Kidney tubule cell (primary cell): Measurements from ENCODE around the gene SFXN4.
"Not testable (repeated sequence)": the region's sequence is repeated elsewhere in the genome, so short reads cannot be mapped to it uniquely, and the experiment has no call there.

Experiments
- DNase-seq: peaks from one replicate; pipeline ENCODE4 v3.0.0-alpha.2; 2018; ENCODE audit warnings: low spot score

Gene SFXN4

DNA sequence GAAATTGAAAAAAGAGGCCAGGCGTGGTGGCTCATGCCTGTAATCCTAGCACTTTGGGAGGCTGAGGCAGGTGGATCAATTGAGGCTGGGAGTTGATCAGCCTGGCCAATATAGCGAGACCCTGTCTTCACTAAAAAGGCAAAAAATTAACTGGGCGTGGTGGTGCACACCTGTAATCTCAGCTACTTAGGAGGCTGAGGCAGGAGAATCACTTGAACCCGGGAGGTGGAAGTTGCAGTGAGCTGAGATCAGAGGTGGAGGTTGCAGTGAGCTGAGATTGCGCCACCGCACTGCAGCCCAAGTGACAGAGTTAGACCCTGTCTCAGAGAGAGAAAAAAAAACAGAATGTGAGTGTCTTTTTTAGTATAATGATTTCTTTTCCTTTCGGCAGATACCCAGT lies 59.6 kb downstream of the SFXN4 start:
- not testable (repeated sequence) for DNase-seq

DNA sequence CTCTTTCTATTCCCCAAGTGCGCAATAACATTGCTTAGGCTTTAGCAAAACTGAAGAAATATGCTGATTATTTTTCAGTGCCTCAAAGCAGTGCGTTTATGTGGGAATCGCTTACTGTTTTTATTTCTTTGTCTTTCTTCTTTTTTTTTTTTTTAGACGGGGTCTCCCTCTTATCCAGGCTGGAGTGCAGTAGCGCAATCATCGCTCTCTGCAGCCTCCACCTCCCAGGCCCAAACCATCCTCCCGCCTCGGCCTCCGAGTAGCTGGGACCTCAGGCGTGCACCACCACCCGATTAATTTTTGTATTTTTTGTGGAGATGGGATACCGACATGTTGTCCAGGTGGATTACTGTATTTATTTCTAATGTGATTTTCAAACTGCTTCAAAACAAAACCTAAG lies 60.4 kb downstream of the SFXN4 start:
- DNase-seq = no peak

DNA sequence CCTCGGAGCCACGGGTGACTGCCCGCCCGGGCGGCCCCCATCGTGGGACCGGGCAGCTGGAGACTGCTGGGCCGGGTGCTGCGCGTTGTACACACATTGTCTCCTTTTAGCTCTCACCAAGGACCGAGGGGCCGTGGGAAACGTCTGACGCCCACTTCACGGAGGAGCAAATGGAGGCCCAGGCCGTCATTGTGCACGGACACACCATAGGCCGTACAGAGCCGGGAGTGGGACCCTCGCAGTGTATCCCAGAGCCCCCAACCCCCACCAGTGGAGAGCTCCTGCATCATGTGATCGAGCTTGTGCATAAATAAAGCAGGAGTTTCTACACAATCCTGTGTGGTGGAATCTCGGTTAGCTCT lies 60.9 kb downstream of the SFXN4 start:
- DNase-seq = peak; percentile 17

DNA sequence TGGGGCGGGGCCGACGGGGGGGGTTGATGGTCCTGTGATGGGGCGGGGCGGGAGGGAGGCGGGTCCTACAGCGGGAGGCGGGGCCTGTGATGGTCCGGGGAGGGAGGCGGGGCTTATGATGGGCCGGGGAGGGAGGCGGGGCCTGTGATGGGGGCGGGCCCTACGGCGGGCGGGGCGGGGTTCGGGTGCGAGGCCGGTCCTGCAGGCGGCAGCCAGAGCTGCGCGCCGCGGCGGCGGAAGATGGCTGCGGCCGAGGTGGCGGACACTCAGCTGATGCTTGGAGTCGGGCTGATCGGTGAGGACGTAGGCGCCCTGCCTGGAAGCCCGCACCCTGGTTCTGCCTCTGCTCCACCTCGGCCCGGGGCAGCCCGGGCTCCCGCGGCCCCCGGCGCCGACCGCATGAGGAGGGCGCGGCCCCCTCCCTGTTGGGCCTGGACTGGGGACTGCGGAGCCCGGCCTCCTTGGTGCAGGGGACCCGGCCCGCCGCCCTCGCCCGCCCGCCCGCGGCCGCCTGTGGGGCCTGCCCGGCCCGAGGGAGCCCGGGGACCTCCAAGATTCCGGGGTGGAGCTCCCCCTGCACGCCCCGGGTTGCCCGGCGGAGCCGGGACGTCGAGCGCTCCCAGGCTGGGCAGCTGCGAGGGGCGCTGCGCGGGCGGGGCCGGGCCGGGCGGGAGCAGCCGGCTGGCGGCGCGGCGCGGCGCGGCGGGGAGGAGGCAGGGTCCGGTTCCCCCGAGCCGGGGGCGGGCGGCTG lies 61.4 kb downstream of the SFXN4 start, which contains the start of gene DENND10:
Gene DENND10, plus strand, starts transcription at position 211 of the 751 bp plus-strand sequence. Its CDS starts 30 bp downstream, at position 241.
- peak; percentile 79 for DNase-seq

DNA sequence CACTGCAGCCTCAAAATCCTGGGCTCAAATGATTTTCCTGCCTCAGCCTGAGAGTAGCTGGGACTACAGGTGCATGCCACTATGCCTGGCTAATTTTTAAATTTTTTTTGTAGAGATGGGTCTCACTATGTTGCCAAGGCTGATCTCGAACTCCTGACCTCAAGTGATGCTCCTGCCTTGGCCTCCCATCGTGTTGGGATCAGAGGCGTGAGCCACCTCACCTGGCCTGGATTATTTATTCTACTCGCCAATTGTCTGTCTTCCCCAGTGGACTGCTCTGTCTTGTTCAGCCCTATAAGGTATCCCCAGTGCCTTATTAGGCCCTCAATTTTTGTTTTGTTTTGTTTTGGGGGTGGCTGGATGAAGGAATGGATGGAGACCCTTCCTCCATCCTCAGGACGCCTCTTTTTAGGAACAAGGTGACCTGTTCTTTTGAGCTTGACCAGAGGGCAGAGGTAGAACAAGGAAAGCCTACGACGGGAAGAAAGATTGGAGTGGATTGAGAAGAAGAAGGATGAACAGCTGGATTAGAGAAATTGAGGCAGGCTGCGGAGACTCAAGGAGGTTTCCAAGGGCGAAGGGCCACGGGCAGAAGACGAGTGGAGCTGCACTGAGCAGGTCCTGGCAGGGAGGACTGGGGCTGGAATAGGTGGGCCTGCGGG lies 62.1 kb downstream of the SFXN4 start:
- no peak for DNase-seq

DNA sequence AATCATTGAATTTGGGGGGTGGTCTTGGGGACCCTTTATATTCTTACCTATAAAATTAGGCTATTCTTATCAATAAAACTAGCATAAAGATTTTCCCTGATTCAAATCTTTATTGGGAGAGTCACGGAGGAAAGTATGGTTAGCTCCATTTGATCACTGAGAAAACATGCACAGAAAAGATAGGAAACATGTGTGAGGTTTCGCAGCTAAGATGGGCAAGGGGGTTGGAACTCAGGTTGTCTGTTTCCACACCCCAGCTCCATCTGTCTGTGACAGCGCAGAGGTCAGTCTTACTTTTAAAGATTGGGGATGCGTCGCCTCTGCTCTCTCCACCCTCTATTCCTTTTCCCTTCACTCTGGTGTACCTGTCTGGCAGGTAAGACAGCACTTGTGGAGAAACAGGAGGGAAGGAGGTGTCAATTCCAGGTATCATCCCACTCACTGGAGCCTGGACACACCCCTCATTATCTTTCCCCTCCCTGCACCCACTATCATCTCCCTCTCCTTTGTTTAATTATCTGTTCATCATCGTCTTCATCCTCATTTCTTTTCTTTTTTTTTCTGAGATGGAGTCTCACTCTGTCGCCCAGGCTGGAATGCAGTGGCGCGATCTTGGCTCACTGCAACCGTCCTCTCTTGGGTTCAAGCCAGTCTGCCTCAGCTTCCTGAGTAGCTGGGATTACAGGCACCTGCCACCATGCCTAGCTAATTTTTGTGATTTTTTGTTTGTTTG lies 64.0 kb downstream of the SFXN4 start:
- DNase-seq = no peak

DNA sequence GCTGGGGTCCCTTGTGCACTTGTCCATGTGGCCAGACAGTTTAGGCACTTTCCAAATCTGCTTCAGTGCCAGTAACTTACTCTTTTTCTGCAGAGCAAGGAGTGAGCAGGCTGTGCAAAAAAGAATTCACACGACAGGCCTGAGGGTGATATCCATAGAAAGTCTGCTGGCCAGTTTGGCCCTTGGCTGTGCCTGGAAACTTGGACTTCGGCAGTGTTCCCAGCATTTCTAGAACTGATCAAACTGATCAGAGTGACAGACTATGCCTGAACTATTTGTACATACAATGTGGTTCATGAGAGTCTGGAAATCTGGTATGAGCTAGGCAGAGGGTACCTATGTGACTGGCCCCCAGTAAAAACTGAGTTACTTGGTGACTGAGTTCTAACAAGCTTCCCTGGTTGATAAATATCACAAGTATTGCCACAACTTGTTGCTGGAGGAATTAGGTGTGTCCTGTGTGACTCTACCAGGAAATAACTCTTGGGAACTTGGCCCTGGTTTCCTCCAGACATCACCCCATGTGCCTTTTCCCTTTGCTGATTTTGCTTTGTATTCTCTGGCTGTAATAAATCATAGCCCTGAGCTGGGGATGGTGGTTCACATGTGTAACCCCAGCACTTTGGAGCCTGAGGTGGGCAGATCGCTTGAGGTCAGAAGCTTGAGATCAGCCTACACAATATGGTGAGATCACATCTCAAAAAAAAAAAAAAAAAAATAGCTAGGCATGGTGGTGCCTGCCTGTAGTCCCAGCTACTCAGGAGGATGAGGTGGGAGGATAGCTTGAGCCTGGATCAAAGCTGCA lies 64.9 kb downstream of the SFXN4 start:
- DNase-seq = peak; percentile 58

DNA sequence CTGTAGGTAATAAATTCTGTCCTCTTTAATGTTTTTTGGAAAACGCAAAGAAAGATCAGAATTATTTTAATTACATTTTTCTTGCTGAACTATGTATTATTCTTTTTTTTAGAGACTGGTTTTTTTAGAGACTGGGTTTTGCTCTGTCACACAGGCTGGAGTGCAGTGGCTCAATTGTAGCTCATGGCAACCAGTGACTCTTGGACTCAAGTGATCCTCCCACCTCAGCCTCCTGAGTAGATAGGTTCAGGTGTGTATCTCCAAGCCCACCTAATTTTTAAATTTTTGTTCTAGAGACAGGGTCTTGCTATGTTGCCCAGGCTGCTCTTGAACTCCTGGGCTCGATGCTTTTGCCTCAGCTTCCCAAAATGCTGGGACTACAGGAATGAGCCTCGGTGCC lies 66.9 kb downstream of the SFXN4 start:
- DNase-seq = no peak

DNA sequence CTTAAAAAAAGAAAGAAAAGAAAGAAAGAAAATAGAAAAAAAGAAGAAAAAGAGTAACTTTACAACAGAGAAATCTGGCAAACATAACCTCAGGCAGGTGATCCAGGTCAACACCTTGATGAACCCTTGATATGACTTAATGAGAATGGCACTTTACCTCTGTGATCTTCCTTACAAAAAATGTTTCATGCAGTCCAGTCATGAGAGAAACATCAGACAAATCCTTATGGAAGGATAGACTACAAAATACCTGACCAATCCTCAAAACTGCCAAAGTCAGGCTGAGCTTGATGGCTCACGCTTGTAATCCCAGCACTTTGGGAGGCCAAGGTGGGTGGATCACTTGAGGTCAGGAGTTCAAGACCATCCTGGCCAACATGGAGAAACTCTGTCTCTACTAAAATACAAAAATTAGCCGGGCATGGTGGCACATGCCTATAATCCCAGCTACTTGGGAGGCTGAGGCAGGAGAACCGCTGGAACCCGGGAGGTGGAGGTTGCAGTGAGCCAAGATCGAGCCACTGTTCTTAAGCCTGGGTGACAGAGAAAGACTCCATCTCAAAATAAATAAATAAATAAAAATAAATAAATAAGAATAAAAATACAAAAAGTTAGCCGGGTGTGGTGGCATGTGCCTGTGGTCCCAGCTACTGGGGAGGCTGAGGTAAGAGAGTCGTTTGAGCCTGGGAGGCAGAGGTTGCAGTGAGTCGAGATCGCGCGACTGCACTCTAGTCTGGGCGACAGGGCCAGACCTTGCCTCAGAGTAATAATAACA lies 68.7 kb downstream of the SFXN4 start:
- DNase-seq = peak; percentile 32

DNA sequence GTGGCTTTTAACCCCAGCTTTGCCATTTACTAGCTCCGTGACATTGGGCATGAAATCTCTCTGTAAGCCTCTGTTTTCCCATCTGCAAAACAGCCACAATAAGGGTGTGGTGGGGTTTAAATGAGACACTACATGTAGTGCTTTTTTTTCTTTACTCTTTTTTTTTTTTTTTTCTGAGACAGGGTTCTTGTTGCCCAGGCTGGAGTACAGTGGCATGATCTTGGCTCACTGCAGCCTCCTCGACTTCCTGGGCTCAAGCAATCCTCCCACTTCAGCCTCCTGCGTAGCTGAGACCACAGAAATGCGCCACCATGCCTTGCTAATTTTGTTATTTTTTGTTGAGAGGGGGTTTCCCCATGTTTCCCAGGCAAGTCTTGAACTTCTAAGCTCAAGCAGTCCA lies 69.9 kb downstream of the SFXN4 start:
- no peak for DNase-seq

DNA sequence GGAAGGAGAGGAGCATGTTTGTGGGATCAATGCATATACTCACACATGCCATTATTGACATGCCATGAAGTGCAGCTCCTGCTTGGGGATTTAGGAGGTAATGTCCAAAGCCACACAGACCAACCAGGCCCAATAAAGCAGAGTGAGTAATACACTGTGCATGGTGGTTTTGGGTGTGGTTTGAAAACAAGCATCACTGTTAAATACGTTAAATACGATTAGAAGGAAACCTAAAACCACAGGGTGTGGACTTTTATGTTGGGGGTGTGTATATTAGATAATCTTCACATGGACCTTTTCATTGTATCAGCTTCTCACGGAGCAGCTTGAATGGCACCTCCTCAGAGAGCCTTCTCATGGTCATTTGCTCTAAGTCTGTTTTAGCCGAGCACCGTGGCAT lies 74.5 kb downstream of the SFXN4 start:
- peak; percentile 46 for DNase-seq
